ENCODE results near the gene LGALS16.
"Not testable (repeated sequence)": the region's sequence is repeated elsewhere in the genome, so short reads cannot be mapped to it uniquely, and the experiment has no call there.

LGALS16 gene

GRCh38 chr19:39655613-39656012, at the start of gene LGALS16:
Gene LGALS16 (plus strand): TSS chr19:39655913. CDS start chr19:39655962, 49 bp downstream.
- DNase-seq (ENCODE audit: low read depth in 1 of 2, low spot score in 1 of 2): no peak

GRCh38 chr19:39607021-39607420, 48.7 kb upstream of the LGALS16 start:
- no peak for DNase-seq (ENCODE audit: low read depth in 1 of 2, low spot score in 1 of 2)

DNA sequence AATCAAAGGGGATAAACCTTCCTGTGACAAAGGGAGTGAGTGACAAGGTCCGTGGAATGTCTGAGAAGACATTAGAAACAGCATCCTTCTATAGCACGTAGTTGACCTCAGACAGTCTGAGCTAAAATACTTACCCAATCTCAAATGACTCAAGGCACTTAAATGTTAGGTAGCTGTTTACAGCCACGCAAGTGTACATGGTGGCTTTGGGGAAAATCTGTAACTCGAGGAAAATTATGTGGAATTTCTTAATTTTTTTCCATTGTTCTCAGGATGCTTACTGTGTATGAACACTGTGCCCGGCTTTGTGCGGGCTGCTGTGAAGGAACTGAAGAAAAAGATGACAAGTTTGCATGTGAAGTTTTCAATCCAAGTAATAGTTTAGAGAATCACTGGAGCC, 48.2 kb upstream of the LGALS16 start:
- DNase-seq (ENCODE audit: low read depth in 1 of 2, low spot score in 1 of 2): no peak

- no peak for DNase-seq (ENCODE audit: low read depth in 1 of 2, low spot score in 1 of 2)
Measured at GRCh38 chr19:39613597-39613996, 42.1 kb upstream of the LGALS16 start.

DNA sequence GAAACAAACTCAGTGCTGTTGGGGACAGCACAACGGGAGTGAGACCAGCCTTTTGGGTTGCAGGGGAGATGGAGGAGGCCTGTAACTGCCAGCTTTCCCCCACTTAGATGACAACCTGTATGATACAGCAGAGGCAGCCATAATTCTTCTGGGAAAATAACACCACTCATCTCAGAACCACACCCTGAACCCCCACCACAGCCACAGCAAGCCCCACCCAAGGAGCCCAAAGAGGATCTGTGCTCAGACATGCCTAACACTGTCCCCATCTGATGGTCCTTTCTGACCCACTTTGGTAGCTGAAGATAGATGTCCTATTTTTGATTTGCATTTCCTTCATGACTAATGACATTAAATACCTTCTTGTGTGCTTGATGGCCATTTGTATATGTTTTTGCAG, 38.0 kb upstream of the LGALS16 start:
- DNase-seq (ENCODE audit: low read depth in 1 of 2, low spot score in 1 of 2): no peak

GRCh38 chr19:39623946-39624345, 31.8 kb upstream of the LGALS16 start:
- DNase-seq (ENCODE audit: low read depth in 1 of 2, low spot score in 1 of 2): no peak

GRCh38 chr19:39627631-39628030, 28.1 kb upstream of the LGALS16 start:
- not testable (repeated sequence) for DNase-seq (ENCODE audit: low read depth in 1 of 2, low spot score in 1 of 2)

- DNase-seq (ENCODE audit: low read depth in 1 of 2, low spot score in 1 of 2): no peak
Measured at GRCh38 chr19:39631178-39631577, 24.5 kb upstream of the LGALS16 start.

- DNase-seq (ENCODE audit: low read depth in 1 of 2, low spot score in 1 of 2): no peak
Measured at GRCh38 chr19:39631626-39632025, 24.1 kb upstream of the LGALS16 start.

DNA sequence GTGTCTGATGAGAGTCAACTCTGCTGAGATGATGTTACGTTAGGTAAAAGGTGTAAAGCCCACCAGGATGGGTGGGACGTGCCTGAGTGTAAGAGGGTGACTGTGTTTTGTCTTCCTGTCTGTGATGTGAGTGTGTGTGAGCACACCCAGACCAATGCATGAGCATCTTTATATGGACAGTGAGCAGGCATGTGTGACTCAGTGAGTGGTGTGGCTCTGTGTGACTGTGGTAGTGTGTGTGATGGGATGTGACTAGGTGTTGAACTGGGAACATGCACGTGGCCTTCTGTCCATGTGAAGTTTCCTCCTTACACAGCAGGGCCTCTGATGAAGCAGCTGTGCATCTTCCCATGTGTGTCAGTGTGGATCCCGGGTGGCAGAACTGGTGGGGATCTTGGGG, 17.8 kb upstream of the LGALS16 start:
- no peak for DNase-seq (ENCODE audit: low read depth in 1 of 2, low spot score in 1 of 2)

DNA sequence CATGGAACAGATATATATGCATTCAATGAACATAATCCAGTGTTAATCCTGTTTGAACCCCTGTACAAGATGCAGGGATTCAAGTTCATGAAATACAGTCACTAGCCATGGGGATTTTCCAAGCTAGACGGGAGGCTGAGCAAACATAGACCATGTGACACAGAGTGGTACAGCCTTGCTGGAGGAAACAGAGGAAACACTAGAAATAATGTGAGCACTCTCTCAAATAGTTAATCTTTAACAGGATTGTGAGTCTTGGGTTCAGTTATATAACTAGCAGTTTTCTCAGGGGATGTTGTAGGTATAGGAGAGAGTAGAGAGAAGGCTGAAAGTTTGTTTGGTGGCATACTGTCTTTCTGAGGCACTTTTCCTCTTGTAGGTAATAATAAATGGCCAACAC, 13.9 kb upstream of the LGALS16 start:
- no peak for DNase-seq (ENCODE audit: low read depth in 1 of 2, low spot score in 1 of 2)

GRCh38 chr19:39643591-39643990, 12.1 kb upstream of the LGALS16 start:
- DNase-seq (ENCODE audit: low read depth in 1 of 2, low spot score in 1 of 2): no peak

- DNase-seq (ENCODE audit: low read depth in 1 of 2, low spot score in 1 of 2): peak in 1 of 2 donors; percentile 3
Measured at GRCh38 chr19:39645800-39646411, 9.8 kb upstream of the LGALS16 start.

GRCh38 chr19:39647918-39648317, 7.8 kb upstream of the LGALS16 start:
- no peak for DNase-seq (ENCODE audit: low read depth in 1 of 2, low spot score in 1 of 2)

DNA sequence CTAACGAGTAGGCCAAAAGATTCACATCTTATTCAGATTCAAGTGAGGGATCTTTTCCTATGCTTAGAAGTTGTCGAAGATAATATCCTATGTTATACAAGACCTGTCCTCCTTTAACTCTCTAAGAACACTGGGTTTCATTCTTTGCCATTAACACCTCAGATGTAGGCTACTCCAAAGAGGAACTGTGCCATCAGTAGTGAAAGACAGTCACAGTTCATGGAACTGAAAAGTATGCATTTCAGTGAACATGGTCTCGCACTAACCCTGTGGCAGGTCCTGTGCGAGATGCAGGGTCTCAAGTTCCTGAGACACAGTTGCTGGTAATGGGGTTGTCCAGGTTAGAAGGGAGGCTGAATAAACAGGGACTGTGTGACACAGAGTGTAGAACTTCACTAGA, 4.1 kb downstream of the LGALS16 start:
- no peak for DNase-seq (ENCODE audit: low read depth in 1 of 2, low spot score in 1 of 2)

DNA sequence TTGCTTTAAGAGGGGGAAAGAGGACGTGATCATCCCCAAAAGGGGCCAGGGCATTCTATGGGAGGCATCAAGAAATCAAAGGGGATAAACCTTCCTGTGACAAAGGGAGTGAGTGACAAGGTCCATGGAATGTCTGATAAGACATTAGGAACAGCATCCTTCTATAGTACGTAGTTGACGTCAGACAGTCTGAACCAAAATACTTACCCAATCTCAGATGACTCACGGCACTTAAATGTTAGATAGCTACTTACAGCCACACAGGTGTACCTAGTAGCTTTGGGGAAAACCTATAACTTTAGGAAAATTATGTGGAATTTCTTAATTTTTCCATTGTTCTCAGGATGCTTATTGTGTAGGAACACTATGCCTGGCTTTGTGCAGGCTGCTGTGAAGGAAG, 4.9 kb downstream of the LGALS16 start:
- no peak for DNase-seq (ENCODE audit: low read depth in 1 of 2, low spot score in 1 of 2)

DNA sequence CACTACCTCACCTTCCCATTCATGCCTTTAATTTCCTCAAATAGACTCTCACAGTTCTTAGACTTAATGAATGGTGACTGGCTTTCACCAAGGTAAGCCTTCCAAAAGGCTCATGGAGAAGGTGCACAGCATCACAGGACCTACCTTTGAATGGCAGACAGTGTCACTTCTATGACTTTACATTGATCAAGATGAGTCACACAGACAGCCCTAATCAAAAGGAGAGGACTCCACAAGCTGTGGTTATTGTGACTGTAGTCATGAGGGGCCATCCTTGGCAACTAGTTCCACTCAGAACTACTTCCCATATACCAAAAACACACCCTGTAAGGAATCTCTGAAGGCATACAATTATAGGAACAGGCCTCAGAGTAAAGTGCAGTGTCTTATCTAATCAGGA, 5.9 kb downstream of the LGALS16 start:
- no peak for DNase-seq (ENCODE audit: low read depth in 1 of 2, low spot score in 1 of 2)

DNA sequence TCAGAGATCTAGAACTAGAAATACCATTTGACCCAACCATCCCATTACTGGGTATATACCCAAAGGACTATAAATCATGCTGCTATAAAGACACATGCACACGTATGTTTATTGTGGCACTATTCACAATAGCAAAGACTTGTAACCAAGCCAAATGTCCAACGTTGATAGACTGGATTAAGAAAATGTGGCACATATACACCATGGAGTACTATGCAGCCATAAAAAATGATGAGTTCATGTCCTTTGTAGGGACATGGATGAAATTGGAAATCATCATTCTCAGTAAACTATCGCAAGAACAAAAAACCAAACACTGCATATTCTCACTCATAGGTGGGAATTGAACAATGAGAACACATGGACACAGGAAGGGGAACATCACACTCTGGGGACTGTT, 14.1 kb downstream of the LGALS16 start:
- DNase-seq (ENCODE audit: low read depth in 1 of 2, low spot score in 1 of 2): not testable (repeated sequence)

- no peak for DNase-seq (ENCODE audit: low read depth in 1 of 2, low spot score in 1 of 2)
Measured at GRCh38 chr19:39670998-39671397, 15.3 kb downstream of the LGALS16 start.

GRCh38 chr19:39671739-39672363, 16.1 kb downstream of the LGALS16 start:
- peak in 1 of 2 donors; percentile 12 for DNase-seq (ENCODE audit: low read depth in 1 of 2, low spot score in 1 of 2)

DNA sequence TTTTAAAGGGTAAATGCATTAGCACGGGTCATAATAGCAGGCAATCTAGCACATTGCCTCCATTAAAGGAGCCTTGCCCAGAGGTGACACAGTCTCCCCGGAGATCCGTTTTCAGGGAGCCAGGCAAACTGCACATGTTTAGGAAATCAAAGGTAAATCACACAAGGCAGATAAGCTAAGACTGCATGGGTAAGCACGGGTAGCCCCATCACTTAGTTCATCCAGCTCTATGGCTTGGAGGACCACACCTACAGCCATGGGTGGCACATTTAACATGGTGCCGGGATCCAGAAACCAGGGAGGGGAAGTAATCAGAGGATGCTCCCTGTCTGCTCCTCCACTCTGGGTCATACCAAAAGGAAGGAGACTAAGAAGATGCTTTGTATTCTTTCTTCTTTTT, 16.8 kb downstream of the LGALS16 start:
- DNase-seq (ENCODE audit: low read depth in 1 of 2, low spot score in 1 of 2): no peak

- not testable (repeated sequence) for DNase-seq (ENCODE audit: low read depth in 1 of 2, low spot score in 1 of 2)
Measured at GRCh38 chr19:39673862-39674261, 18.1 kb downstream of the LGALS16 start.

DNA sequence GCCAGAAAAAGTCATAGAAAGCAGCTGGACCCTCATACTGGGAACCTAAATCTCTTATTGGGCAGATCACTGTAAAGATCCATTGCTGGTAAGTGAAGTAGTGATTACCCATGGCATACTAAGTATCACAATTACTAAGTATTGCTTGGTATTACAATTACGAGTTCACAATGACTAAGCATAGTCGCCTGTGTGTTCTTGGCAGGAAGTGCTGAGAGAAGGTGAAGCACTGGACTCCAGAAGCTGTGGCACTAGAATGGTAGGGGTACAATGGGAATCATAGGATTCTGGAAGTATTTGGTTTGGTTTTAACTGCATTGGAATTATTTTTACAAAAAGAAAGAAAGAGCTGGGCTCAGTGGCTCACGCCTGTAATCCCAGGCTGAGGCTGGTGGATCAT, 20.3 kb downstream of the LGALS16 start:
- DNase-seq (ENCODE audit: low read depth in 1 of 2, low spot score in 1 of 2): no peak

Measured in stimulated activated CD4-positive, alpha-beta T cell treated with anti-CD3 and anti-CD28 coated beads, Interleukin-15, amount 100 ng/mL, for 1 hour (primary cell).